Fibroblast of skin of back (primary cell): Measurements from ENCODE around the gene ADAMTS15.

Source experiments
- DNase-seq: peaks from one replicate; pipeline ENCODE4 v3.0.0-alpha.2; 2013

The ADAMTS15 gene

DNA sequence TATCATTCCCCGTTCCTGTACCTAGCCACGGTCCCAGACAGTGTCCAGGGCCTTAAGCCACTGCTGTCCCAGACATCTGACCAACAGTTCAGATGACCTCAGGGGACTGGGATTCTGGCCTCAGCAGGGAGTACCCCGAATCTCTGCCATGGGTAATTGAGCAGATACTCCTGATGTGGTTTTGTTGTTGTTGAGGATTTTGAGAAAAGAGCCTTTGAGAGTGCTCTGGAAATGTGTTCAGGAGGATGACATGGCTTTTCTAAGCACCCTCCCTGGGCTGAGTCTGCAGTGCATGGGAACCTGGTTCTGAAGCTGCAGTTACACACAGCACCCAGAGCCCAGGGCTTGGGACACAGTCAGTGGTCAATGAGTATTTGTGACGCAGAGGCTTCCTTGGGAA is 30.4 kb downstream of the ADAMTS15 start:
- DNase-seq = peak; percentile 28

DNA sequence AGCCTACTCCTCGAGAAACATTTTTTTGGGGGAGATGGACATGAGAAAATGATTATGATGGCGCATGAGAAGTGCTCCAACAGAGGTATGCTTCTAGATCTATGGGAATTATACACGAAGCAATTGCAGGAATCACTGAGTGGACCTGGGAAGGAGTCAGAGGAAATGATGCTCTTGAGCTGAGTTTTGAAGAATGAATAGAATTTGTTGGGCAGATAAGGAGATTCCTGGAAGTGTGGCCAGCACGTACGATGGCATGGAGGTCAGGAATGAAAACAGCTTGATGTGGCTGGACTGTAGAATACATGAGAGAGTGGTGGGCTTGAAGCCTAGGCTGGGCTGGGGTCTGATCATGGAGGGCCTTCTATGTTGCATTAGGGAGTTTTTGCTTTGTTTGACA is 31.7 kb downstream of the ADAMTS15 start:
- DNase-seq = peak; percentile 89

DNA sequence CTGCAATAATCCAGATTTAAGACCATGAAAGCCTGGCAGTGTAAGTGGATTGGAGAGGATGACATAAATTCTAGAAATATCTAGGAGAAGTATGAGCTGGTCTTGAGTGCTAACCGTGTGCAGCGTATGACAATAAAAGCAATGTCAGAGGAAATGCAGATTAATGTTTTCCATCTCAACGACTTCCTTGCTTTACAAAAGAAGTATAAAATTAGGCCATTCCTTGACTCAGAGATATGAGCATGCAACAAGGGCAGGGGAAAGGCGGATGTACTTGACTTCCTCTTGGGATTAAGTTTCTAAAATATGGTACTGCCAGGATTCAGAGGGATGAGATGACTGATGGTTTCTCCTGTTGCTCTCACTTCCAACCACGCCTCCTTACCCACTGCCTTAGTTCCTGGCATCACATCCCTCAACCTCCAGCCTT is 32.3 kb downstream of the ADAMTS15 start:
- peak; percentile 70 for DNase-seq

DNA sequence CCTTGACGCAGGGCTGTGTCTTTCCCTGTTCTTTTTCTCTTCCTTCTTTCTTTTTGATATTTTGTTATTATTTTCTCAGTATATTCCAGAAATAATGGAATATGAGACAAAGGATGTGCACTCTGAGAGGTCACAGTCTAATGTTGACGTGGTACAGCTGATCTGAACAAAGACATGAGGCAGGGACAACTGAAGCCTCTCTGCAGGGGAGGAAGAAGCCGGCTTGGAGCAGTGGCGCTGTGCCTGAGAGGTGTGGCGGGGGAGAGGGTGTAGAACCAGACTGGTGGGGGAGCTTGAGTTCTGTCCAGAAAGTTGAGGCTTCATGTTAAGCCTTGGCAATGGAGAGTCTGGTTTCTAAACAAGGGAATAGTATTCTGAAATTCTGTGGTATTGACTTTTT is 34.7 kb downstream of the ADAMTS15 start:
- no peak for DNase-seq

DNA sequence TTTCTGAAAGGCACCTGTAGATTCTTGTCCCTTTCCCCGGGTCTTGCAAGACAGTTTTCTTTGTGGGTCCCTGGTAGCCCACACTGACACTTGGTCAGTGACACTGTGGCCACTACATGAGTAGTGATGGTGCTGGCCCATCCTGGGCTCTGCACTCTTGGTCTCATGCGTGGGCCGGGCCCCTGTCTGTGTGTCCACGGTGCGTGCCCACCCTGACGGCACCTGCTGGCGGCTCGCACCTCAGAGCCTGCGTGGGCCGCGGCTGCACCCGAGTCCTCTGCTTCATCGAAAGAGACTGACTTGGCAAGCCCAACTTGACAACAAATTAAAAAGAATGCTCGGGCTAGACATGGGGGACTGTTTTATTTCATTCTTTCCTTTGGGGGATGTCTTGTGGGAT is 37.5 kb downstream of the ADAMTS15 start:
- no peak for DNase-seq

DNA sequence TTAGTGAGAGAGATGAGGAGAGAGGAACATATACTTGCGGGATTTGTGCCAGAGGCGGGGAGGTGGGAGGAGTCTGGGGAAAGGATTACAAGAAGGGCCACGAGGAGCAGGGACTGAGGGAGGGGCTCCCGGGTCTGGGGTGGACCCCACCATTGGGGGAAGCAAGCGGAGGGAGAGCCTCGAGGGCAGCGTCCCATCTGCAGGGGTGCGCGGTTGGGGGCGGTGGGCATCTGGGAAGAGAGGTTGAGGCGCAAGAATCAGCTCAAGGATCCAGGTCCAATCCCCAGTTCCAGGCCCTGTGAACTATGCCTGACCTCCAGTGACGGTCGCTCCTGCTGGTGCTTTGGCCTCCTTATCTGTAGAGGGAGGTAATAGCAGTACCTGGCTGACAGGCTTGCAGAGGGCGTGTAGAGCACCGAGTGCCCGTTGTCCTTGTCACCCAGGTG is 38.0 kb downstream of the ADAMTS15 start:
- no peak for DNase-seq

DNA sequence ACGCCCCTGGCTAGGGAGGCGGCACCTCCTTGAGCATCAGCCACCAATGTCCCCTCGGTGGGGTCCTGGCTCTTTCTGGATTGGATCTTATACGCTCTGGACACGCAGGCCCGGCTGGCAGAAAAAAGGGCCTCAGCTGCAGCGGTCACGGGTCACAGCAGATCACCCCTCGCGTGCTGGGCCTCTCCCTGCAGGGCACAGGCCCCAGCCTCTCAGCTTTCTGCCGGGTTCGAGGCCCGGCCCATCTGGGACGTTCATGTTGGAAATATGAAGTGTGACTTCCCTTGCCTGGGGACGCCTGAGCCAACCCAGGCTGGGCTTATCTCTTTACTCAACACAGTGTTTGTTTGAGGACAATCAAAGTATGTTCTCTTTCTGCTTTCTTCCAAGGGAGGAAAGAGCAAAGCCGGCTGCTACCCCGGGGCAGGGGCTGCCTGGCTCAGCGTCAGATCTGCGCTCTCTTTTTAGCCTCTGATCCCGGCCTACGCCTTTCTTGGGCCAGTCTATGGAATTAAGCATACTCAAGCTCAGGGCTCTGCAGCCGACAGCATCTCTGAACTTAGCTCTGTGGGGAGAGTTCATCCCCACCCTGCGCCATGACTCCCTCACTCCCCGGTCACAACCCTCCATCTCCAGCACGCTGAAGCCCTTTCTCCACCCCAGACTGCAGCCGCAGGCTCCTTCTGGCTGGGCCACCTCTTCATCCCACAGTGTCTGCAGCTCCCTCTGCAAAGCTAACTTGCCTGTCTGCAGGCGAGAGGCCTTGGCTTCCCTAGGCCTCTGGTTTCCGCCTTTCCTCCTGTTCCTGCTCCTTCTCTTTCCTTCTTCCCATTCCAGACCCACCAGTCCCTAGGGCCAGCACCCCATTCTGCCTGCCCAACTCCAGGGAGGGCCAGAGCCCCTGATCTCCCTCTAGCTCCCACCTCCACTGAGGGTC is 38.8 kb downstream of the ADAMTS15 start:
- no peak for DNase-seq

DNA sequence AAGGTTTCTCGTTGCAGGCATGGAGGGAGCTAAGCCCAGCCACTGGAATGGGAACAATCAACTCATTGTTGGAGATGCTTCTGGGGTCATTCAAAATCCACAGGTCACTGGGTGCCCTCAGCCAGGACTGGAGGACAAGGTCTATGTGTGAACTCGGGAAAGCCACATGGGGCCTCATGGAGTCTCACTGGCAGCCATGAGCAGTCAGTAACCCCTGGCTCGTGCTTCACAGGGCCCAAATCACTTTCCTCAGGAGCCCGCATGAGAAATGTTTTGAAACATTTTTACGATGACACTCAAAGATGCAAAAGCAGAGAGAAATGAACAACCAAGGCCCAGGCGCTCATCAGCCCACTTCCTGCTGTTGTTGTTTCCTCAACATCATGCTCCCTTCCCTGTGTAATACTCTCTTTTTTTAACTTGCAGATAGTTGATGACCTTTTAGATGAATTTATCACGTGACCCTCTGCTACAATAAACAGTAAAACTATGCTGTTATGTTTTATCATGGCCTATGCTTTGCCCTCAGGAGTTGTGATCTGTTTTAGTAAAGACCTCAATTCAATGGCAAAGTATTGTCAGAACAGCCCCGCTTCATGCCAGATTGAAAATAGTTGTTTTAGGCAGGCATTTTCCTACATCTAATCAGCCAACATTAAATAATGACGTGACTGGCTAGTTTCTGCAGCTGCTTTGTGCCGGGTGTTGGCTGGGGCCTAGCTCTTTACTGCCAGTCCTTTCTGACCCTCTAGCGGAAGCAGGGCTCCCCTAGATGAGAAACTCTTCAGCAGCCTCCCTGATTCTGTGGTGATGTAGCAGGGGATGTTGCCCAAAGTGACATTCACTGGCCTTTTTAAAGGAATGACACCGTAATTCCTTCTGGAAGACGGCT is 39.7 kb downstream of the ADAMTS15 start:
- no peak for DNase-seq

DNA sequence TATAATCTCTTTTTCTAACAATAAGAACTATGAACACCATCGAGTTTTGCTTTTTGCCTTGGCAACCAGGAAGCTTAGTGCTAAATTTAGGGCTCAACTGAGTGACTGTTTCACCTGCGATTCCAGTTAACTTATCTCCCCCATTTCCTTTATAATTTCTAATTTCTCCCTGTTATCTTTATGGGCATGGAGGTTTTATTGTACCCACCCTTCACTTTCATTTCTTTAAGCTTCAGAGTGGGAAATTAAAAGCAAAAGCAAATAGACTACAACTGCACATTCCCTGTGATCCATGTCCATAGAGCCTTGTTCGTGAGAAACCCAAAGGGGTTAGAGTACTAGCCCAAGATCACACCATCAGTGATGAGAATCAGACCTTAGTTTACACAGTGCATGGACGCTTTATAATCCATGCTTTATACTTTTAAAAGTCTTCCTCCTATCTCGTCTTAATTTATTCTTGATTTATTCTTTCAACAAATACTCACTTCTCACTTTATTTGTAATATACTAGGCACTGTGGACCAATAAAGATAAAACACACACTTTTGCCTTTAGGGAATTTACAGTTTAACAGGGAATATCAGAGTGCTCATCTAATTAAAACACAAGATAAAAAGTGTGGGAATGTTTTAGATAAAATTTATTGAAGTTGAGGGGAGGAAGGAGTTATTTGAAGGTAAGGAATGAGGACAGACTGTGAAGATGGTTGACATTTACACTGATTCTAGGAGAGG is 40.6 kb downstream of the ADAMTS15 start:
- no peak for DNase-seq

DNA sequence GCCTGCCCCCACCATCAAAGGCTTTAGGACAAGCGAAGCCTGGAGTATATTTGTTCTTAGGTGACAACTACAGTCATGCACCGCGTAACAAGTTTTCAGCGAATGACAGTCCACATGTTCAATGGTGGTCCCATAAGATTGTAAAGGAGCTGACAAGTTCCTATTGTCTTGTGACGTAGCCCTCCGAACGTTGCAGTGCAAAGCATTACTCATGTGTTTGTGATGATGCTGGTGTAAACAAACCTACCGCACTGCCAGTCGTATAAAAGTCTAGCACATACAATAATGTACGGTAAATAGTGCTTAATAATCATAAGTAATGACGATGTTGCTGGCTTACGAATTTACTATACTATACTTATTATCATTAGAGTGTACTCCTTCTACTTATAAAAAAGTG is 41.3 kb downstream of the ADAMTS15 start:
- DNase-seq = no peak

DNA sequence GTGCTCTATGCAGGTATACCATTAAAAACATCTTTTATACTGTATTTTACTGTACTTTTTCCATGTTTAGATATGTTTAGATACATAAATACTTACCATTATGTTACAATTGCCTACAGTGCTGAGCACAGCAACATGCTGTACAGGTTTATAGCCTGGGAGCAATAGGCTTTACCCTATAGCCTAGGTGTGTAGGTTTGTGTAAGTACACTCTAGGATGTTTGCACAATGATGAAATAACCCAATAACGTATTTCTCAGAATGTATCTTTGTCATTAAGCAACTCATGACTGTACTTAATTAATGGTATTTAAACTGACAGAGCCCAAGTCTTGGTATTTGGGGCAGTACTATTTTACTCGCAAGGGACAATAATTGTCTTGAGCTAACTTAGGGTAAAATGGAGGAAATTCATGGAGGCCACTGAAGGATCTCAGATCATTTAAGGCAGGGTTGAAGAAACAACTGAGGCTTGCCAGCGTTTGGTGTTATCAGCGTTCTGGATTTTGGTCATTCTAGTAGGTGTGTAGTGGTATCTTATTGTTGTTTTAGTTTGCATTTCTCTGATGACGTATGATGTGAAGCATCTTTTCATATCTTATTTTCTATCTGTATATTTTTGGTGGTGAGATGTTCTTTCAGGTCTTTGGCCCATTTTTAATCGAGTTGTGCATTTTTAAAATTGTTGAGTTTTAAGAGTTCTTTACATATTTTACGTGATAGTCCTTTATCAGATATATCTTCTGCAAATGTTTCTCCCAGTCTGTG is 42.4 kb downstream of the ADAMTS15 start:
- DNase-seq = no peak

DNA sequence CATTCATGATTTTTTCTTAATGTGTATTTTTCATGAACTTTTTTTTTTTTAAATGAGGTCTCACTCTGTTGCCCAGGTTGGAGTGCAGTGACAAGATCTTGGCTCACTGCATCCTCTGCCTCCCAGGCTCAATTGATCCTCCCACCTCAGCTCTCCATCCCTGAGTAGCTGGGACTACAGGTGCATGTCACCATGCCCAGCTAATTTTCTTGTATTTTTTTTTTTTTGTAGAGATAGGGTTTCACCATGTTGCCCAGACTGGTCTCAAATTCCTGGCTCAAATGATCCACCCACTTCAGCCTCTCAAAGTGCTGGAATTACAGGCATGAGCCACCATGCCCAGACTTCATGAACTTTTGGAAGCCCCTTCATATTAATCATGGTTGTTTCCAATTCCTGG is 49.7 kb downstream of the ADAMTS15 start:
- DNase-seq = no peak

DNA sequence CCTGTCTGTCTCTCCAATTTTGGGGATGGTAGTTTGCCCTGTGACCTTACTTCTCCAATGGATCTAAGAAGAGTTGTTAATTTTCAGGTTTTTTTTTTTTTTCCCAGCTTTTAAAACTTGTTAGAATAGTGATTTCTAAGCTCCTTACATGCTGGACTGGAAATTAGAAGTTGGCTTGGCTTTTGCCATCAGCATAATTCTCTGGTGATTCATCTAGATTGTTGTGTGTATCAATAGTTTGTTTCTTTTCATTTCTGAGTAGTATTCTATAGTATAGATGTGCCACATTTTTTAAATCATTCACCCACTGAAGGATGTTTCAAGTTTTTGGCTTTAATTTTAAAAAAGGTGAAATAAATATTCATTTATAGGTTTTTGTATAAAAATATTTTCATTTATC is 51.4 kb downstream of the ADAMTS15 start:
- peak; percentile 30 for DNase-seq

DNA sequence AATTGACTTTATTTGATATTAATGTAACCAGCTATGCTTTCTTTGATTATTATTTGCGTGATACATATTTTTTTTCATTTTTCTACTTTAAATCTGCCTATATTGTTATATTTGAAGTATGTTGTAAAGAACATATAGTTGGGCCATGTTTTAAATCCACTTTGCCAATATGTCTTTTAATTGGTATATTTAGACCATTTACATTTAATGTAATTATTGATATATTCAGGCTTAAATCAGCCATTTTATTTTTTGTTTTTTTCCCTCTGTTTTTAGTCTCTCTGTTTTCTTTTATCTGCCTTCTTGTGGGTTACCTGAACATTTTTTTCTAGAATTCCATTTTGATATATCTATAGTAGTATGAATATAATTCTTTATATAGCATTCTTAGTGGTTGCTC is 55.9 kb downstream of the ADAMTS15 start:
- no peak for DNase-seq

DNA sequence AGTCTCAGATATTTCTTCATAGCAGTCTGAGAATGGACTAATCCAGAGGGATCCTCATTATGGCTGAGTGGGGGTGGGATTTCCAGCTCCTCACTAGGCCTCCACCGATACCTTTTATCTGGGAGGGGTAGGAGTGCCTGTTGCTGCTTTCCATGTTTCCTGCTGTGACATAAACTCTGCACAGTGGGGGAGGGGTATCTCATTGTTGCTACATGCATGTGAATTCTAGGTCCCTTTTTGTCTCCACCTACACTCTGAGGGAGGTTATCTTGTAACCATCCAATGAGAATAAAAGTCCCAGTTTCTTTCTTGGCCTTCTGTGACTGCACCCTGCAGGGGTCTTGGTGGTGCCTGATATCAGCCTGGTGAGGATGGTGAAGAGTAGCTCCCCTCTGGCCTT is 60.5 kb downstream of the ADAMTS15 start:
- no peak for DNase-seq

DNA sequence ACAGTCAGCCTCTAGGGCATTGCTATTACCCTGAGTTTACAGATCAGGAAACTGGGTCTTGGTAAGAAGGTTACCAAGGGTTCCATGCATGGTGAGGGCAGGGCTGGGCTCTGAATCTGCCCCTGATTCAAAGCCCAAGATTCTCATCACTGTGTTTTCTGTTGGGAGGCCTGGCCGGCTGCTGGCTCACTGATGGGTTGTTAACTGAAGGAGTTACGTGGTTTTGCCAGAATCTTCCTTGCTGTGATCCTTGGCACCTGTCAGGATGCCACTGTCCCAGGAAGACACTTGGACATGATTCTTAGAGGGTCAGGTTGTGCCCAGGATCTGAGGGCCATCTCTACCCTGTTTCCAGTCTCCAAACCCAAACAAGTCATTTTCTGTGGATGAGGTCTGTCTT is 61.5 kb downstream of the ADAMTS15 start:
- no peak for DNase-seq

DNA sequence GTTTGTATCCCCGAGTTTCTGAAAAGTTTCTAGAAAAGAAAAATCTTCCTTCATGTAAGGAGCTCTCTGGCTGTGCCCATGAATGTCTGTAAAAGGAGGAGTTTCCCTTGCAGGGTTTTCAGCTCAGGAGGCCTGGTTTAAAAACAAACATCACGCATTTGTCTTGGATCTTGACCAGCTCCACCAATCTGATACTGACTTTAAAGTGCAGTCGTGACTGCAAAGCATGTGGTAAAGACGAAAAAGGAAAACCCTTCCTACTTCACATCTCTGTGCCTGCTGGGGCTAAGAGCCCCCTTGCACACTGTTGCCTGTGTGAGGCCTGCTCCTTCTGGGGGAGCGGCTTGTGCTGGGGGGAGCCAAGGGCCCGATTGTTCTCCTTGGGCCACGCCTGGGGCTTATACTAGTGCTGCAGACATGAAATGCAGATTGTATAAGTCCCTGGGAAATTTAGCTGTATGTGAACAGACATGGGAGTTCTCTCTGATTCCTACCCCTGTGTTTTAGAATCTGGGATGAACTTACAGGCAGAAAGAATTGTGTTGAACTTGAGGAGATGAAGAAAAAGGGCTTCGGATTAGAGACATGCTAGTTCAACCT is 62.1 kb downstream of the ADAMTS15 start:
- DNase-seq = peak; percentile 71

DNA sequence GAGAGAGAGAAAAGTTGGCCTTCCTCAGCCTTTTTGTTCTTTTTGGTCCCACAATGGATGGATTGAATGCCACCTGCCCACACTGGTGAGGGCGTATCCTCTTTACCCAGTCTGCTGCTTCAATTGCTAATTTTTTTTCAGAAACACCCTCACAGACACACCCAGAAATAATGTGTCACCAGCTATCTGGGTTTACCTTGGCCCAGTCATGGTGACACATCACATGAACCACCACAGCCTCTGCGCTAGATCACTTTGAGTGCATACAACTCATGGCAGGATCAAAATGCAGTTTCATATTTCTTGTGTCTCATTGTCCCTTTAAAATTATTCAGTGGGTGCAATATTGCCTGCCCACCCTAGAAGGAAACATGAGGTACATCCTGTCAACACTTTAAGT is 63.3 kb downstream of the ADAMTS15 start:
- DNase-seq = peak; percentile 36

DNA sequence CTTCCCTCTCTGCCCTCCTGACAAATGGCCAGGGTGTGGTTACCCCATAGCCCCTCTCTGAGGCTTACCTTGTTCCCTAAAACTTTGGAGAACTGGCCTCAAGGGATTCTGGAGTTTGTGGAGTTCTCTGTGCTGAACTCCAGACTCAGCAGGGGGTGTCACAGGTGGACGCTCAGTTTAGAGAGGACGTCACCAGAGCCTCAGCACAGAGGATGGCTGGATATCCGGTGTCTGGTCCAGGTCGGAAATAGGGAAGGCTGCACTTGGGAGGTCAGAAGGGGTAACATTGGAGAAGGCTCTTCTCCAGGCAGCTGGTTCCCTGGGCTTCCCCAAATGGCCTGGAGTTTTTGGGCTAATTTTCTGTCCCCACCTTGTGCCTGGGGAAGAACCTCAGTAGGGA is 64.2 kb downstream of the ADAMTS15 start:
- DNase-seq = no peak

DNA sequence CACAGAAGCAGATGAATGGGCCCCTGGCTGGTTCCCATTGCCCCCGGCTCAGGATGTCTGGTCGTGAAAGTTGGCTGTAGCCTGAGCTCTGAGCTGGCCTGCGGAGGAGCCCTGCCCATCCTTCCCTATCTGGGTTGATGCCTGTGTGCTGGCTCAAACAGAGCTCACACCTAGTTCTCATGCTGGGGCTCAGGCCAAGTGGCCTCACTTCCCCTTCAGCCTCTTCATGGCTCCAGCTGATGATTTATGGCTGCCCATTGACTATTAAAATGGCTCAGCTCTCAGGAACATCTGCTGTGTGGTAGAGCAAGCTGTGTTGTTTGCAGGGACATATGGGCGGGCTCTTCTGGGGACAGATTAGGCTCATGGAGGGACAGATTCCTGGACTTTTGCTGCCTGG is 64.7 kb downstream of the ADAMTS15 start:
- DNase-seq = no peak

DNA sequence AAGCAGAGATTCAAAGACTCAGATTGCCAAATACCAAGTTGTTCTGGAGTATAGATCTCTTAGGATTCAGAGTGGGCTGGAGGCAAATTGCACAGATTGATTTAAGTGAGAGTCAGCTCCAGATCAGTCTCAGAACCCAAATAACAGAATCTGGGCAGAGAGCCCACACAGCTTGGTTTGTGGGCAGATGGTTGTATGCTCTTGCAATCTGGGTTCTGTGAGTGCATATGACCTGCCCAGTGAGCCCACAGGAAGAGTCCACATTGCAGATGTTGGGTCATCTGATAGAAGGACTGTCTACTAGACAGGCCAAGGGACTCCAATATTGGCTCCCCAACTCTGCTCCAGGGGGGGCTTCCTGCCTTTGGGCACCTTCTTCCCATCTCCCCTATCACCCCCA is 65.9 kb downstream of the ADAMTS15 start:
- DNase-seq = no peak

DNA sequence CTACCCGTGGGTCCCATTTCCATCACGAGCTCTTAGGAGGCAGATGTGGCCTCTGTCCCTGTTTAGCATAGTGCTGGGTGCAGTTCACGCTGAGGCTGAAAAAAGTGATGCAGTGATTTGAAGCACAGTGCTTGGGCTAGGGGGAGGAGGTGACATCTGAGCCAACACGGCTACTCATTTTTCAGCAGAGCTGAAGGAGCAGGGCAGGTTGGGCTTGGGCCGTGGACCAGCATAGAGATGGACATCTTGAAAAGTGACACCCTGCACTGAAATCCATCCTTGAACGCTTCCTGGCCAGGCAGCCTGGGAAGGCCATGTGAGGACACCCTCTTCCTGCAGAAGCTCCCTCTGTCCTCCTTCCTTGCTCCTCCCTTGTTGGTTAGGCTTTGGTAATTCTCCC is 66.4 kb downstream of the ADAMTS15 start:
- no peak for DNase-seq
